ENCODE measurements around the gene PPP1R3F. TPM values are rescaled to one million over a fixed set of nuclear protein-coding genes. Genes with fewer than 3 reads are reported as not detected.

Gene PPP1R3F
- 4.6 and 5.2 TPM in 2 replicates for total RNA-seq

GRCh38 chrX:49269767-49270248, at the start of gene PPP1R3F:
PPP1R3F (plus strand) TSS chrX:49269793; CDS start chrX:49269870, 77 bp downstream.

GRCh38 chrX:49233176-49233575, 36.4 kb upstream of the PPP1R3F start, which contains the start of gene CACNA1F:
CACNA1F (minus strand) TSS chrX:49233340; CDS start chrX:49233309, 31 bp downstream.

GRCh38 chrX:49264460-49264859, 5.1 kb upstream of the PPP1R3F start, which contains the start of gene FOXP3:
FOXP3 (minus strand) TSS chrX:49264710; CDS start chrX:49258505, 6,205 bp downstream.

GRCh38 chrX:49303346-49303745, 33.8 kb downstream of the PPP1R3F start, which contains the start of gene GAGE10:
GAGE10 (plus strand) TSS chrX:49303646; CDS start chrX:49304860, 1,214 bp downstream.

GRCh38 chrX:49321737-49322136, 52.1 kb downstream of the PPP1R3F start, which contains the start of gene GAGE12J:
GAGE12J (plus strand) TSS chrX:49322037; CDS start chrX:49323194, 1,157 bp downstream.

GRCh38 chrX:49331282-49331681, 61.7 kb downstream of the PPP1R3F start, which contains the start of gene GAGE13:
GAGE13 (plus strand) TSS chrX:49331582; CDS start chrX:49332738, 1,156 bp downstream.

Other genes starting within 250 kb of the PPP1R3F start
- 57.8 and 66.3 TPM in 2 replicates for gene TFE3, start 226.4 kb upstream of the PPP1R3F start, total RNA-seq
- 0.57 and 1.1 TPM in 2 replicates for gene CCDC120, start 210.8 kb upstream of the PPP1R3F start, total RNA-seq
- gene PRAF2, start 195.8 kb upstream of the PPP1R3F start, total RNA-seq, result 14.0 and 15.2 TPM in 2 replicates
- 65.3 and 152 TPM in 2 replicates for gene WDR45, start 189.9 kb upstream of the PPP1R3F start, total RNA-seq
- 17.8 and 19.9 TPM in 2 replicates for gene GPKOW, start 146.1 kb upstream of the PPP1R3F start, total RNA-seq
- 1.1 and 3.3 TPM in 2 replicates for gene MAGIX, start 107.0 kb upstream of the PPP1R3F start, total RNA-seq
- 54.3 and 88.5 TPM in 2 replicates for gene PLP2, start 97.9 kb upstream of the PPP1R3F start, total RNA-seq
- gene PRICKLE3, start 83.4 kb upstream of the PPP1R3F start, total RNA-seq, result 5.0 and 6.3 TPM in 2 replicates
- gene SYP, start 69.6 kb upstream of the PPP1R3F start, total RNA-seq, result under 0.01 and 0.29 TPM in 2 replicates
- not detected in 2 replicates for gene CACNA1F, start 36.5 kb upstream of the PPP1R3F start, total RNA-seq
- 12.0 and 20.9 TPM in 2 replicates for gene CCDC22, start 34.3 kb upstream of the PPP1R3F start, total RNA-seq
- not detected in 2 replicates for gene FOXP3, start 5.1 kb upstream of the PPP1R3F start, total RNA-seq
- gene GAGE10, start 33.9 kb downstream of the PPP1R3F start, total RNA-seq, result not detected in 2 replicates
- not detected in 2 replicates for gene GAGE12J, start 52.2 kb downstream of the PPP1R3F start, total RNA-seq
- not detected in 2 replicates for gene GAGE13, start 61.8 kb downstream of the PPP1R3F start, total RNA-seq

Data from placental pericyte (primary cell).